Panc1 (cell line): ENCODE data around the gene NDUFB8. TPM values are rescaled to one million over a fixed set of nuclear protein-coding genes. Genes with fewer than 3 reads are reported as not detected.

ENCODE experiments used
- ATAC-seq: fragments of 200-7000 bp; cut with Tn5 transposase; 2 replicates; pipeline ENCODE4 v1.9.1; 2020; ENCODE audit warnings: mild to moderate bottlenecking, moderate library complexity
- BruUV-seq: library from RNA; stranded (reverse); fragments of 400-500 nt; replicated peaks from 2 replicates; lab custom pipeline; 2021; lab: Mats Ljungman, UMichigan
- CTCF ChIA-PET: fragments of 300-600 bp; sonication (Branson Sonifier 250); formaldehyde crosslinking; loops from one replicate; lab custom pipeline; 2022; ENCODE audit warnings: antibody characterized with exemption; lab: Charles Lee
- POLR2A ChIA-PET: fragments of 300-600 bp; sonication (Branson Sonifier 250); formaldehyde crosslinking; loops from one replicate; lab custom pipeline; 2022; ENCODE audit warnings: antibody characterized with exemption; lab: Charles Lee
- DNase-seq: peaks from one replicate; pipeline ENCODE4 v3.0.0-alpha.2; 2010; ENCODE audit warnings: low read depth, low spot score
- H3K27ac ChIP-seq: 2 replicates; pipeline ENCODE4 v1.5.1; 2011; ENCODE audit warnings: mild to moderate bottlenecking, low read length, inconsistent platforms
- H3K27me3 ChIP-seq: fragments of 200-500 bp; sonication (Bioruptor generic); 2 replicates; pipeline ENCODE4 v1.6.0; 2014; ENCODE audit warnings: low read length, inconsistent platforms; ENCODE audit not compliant: control insufficient read depth, insufficient read depth
- H3K36me3 ChIP-seq: fragments of 200-500 bp; sonication (Bioruptor generic); 2 replicates; pipeline ENCODE4 v1.5.1; 2014; ENCODE audit warnings: inconsistent platforms, mild to moderate bottlenecking, low read length, moderate library complexity; ENCODE audit not compliant: control insufficient read depth, insufficient read depth
- H3K4me1 ChIP-seq: 2 replicates; pipeline ENCODE4 v1.5.1; 2011; ENCODE audit warnings: inconsistent platforms, mild to moderate bottlenecking, low read length, moderate library complexity; ENCODE audit not compliant: control insufficient read depth, insufficient read depth
- H3K4me3 ChIP-seq, 2 experiments: 2 replicates each; pipeline ENCODE4 v1.5.1; 2011 to 2012; ENCODE audit warnings: low read depth in 2 of 2, low read length in 2 of 2, mild to moderate bottlenecking in 2 of 2, inconsistent platforms in 1 of 2, moderate library complexity in 1 of 2
- H3K9me3 ChIP-seq: fragments of 200-500 bp; sonication (Bioruptor generic); 2 replicates; pipeline ENCODE4 v1.5.1; 2014; ENCODE audit warnings: low read depth, mild to moderate bottlenecking, inconsistent platforms, low read length, moderate library complexity; ENCODE audit not compliant: control insufficient read depth, insufficient read depth
- CTCF ChIP-seq: fragments of 450-650 bp; IDR thresholded peaks from 2 replicates; pipeline ENCODE4 v1.5.1; 2017; ENCODE audit warnings: mild to moderate bottlenecking
- POLR2AphosphoS5 ChIP-seq: IDR thresholded peaks from 2 replicates; pipeline ENCODE4 v1.6.1; 2012; ENCODE audit warnings: mild to moderate bottlenecking, low read depth, low read length, moderate library complexity
- REST ChIP-seq, 2 experiments: IDR thresholded peaks; 2 replicates each; pipeline ENCODE4 v1.6.1; 2011 to 2012; ENCODE audit warnings: low read depth in 2 of 2, control low read depth in 1 of 2, low read length in 1 of 2, mild to moderate bottlenecking in 1 of 2, moderate library complexity in 1 of 2; ENCODE audit not compliant: insufficient read depth in 1 of 2
- SIN3A ChIP-seq: IDR thresholded peaks from 2 replicates; pipeline ENCODE4 v1.6.1; 2012; ENCODE audit warnings: low read depth, mild to moderate bottlenecking, low read length, moderate library complexity, borderline replicate concordance; ENCODE audit not compliant: insufficient read depth
- TCF7L2 ChIP-seq: IDR thresholded peaks from 2 replicates; pipeline ENCODE4 v1.6.1; 2011; ENCODE audit warnings: mild to moderate bottlenecking, low read depth, low read length, inconsistent platforms
- in situ Hi-C: cut with HindIII; loops from 2 replicates; pipeline ENCODE4 v1.10.0; 2016; ENCODE audit warnings: low sequenced_read_pairs, low pct_unique_long_range_greater_than_20kb
- intact Hi-C: fragments of 100-400 bp; cut with micrococcal nuclease; formaldehyde crosslinking; loops from one replicate; pipeline ENCODE4 v1.10.0; 2022; ENCODE audit not compliant: unreplicated experiment
- total RNA-seq: library from RNA; stranded (reverse); gene quantifications from one replicate; pipeline ENCODE4 v1.2.1, GENCODE V29; 2021; ENCODE audit not compliant: unreplicated experiment

The NDUFB8 gene
- total RNA-seq, 1 experiment from 2014 or later: 242 TPM

GRCh38 chr10:100508691-100509150, 20.9 kb downstream of the NDUFB8 start:
- no peak overlapping the region for H3K4me3 ChIP-seq
- no peaks in the 10 kb centered on the region for H3K27me3 ChIP-seq
- H3K36me3 ChIP-seq: no peaks in the 10 kb centered on the region
- peak; percentile 89 for ATAC-seq
- no peak for DNase-seq
- TF ChIP-seq CTCF (peak; percentile 88), POLR2AphosphoS5 (no peak)
- POLR2A ChIA-PET: no interaction called here
- no peaks in the 10 kb centered on the region for H3K4me1 ChIP-seq
- CTCF ChIA-PET: interaction anchor here (0.7 to 2.4 kb wide), 9 partner anchors 10 to 1794 kb away, joined by 3 to 14 read pairs (median 5); no protein-coding TSS in a partner anchor
- no TSS peak for BruUV-seq
- no peaks in the 10 kb centered on the region for H3K9me3 ChIP-seq
- intact Hi-C loops (loop anchor here (1.0 to 5.0 kb wide), 3 partner anchors 56 to 166 kb away; no protein-coding TSS in a partner anchor), in situ Hi-C loops (no loop called here)
- H3K27ac ChIP-seq: no peak overlapping the region

- intact Hi-C loops (loop anchor here (1.0 to 5.0 kb wide), 3 partner anchors 56 to 166 kb away; no protein-coding TSS in a partner anchor), in situ Hi-C loops (no loop called here)
- no peak for TF ChIP-seq POLR2AphosphoS5
- POLR2A ChIA-PET: no interaction called here
- Histone ChIP-seq H3K27ac (no peak overlapping the region), H3K27me3 (no peaks in the 10 kb centered on the region), H3K4me1 (no peaks in the 10 kb centered on the region), H3K9me3 (no peaks in the 10 kb centered on the region), H3K4me3 (no peak overlapping the region), H3K36me3 (no peaks in the 10 kb centered on the region)
- ATAC-seq (no peak), DNase-seq (no peak)
- BruUV-seq: no TSS peak
- CTCF ChIA-PET: interaction anchor here (0.7 to 2.4 kb wide), 8 partner anchors 10 to 1794 kb away, joined by 3 to 14 read pairs (median 6); no protein-coding TSS in a partner anchor
Observed at GRCh38 chr10:100508266-100508665, 21.4 kb downstream of the NDUFB8 start.

GRCh38 chr10:100507357-100507732, 22.3 kb downstream of the NDUFB8 start:
- no peaks in the 10 kb centered on the region for H3K9me3 ChIP-seq
- DNase-seq (no peak), ATAC-seq (no peak)
- POLR2A ChIA-PET: no interaction called here
- no peaks in the 10 kb centered on the region for H3K27me3 ChIP-seq
- no peak overlapping the region for H3K4me3 ChIP-seq
- no TSS peak for BruUV-seq
- intact Hi-C loops: loop anchor here (5.0 kb wide), 2 partner anchors 55 to 165 kb away; no protein-coding TSS in a partner anchor
- no peak overlapping the region for H3K27ac ChIP-seq
- in situ Hi-C loops: no loop called here
- TF ChIP-seq REST (IDR thresholded peaks at IDR 0.05; ENCODE audit: insufficient read depth in 1 of 2, low read depth in 2 of 2, low read length in 1 of 2): no peak
- no peak for TF ChIP-seq TCF7L2
- TF ChIP-seq SIN3A: no peak
- no peak for TF ChIP-seq CTCF
- TF ChIP-seq POLR2AphosphoS5: no peak
- CTCF ChIA-PET: interaction anchor here (0.7 to 2.4 kb wide), 4 partner anchors 11 to 204 kb away, joined by 4 to 14 read pairs (median 5); no protein-coding TSS in a partner anchor
- no peaks in the 10 kb centered on the region for H3K36me3 ChIP-seq
- H3K4me1 ChIP-seq: no peaks in the 10 kb centered on the region
